ENCODE data around the gene TRIM2.

Gene TRIM2

GRCh38 chr4:153335665-153336064, 131.4 kb downstream of the TRIM2 start:
- no peak for TF ChIP-seq CTCF (IDR thresholded peaks at IDR 0.05)
- Histone ChIP-seq H3K9me3 (no peaks in the 10 kb centered on the region), H3K27me3 (no peaks in the 10 kb centered on the region), H3K4me1 (no peaks in the 10 kb centered on the region), H3K27ac (no peak overlapping the region), H3K4me3 (no peak overlapping the region), H3K36me3 (peaks cover 0 to 13% (median 0%) of the 10 kb centered on the region in 3 donors)
- no peak for DNase-seq
- intact Hi-C loops (cut with DNase I; ENCODE audit: low total_unique reads): loop anchor here (2.0 kb wide), 1 partner anchor 241 kb away; no protein-coding TSS in a partner anchor

GRCh38 chr4:153337686-153338085, 133.4 kb downstream of the TRIM2 start:
- Histone ChIP-seq H3K27ac (no peak overlapping the region), H3K4me3 (no peak overlapping the region), H3K27me3 (no peaks in the 10 kb centered on the region), H3K4me1 (no peaks in the 10 kb centered on the region), H3K36me3 (peaks cover 0 to 13% (median 0%) of the 10 kb centered on the region in 3 donors), H3K9me3 (no peaks in the 10 kb centered on the region)
- no peak for DNase-seq
- TF ChIP-seq CTCF (IDR thresholded peaks at IDR 0.05): no peak
- intact Hi-C loops (cut with DNase I; ENCODE audit: low total_unique reads): loop anchor here (2.0 kb wide), 1 partner anchor 239 kb away; no protein-coding TSS in a partner anchor

- DNase-seq: no peak
- intact Hi-C loops (cut with DNase I; ENCODE audit: low total_unique reads): loop anchor here (5.0 to 10.0 kb wide), 2 partner anchors 121 to 303 kb away; no protein-coding TSS in a partner anchor
- Histone ChIP-seq H3K36me3 (no peaks in the 10 kb centered on the region), H3K27me3 (no peaks in the 10 kb centered on the region), H3K4me1 (peaks cover 0 to 15% (median 0%) of the 10 kb centered on the region in 4 donors), H3K4me3 (no peak overlapping the region), H3K27ac (no peak overlapping the region), H3K9me3 (no peaks in the 10 kb centered on the region)
- TF ChIP-seq CTCF (IDR thresholded peaks at IDR 0.05): no peak
These were observed 137.4 kb downstream of the TRIM2 start for GRCh38 chr4:153341575-153342090.

GRCh38 chr4:153342751-153343552, 138.7 kb downstream of the TRIM2 start:
- intact Hi-C loops (cut with DNase I; ENCODE audit: low total_unique reads): loop anchor here (5.0 to 10.0 kb wide), 2 partner anchors 119 to 302 kb away; no protein-coding TSS in a partner anchor
- TF ChIP-seq CTCF (IDR thresholded peaks at IDR 0.05): no peak
- peaks cover 0 to 28% (median 0%) of the 10 kb centered on the region in 4 donors for H3K4me1 ChIP-seq
- H3K4me3 ChIP-seq: no peak overlapping the region
- DNase-seq: no peak
- H3K9me3 ChIP-seq: no peaks in the 10 kb centered on the region
- H3K27ac ChIP-seq: no peak overlapping the region
- no peaks in the 10 kb centered on the region for H3K36me3 ChIP-seq
- H3K27me3 ChIP-seq: no peaks in the 10 kb centered on the region

GRCh38 chr4:153344131-153345011, 140.1 kb downstream of the TRIM2 start, which contains the start of gene MND1:
MND1 (plus strand) TSS chr4:153344688; CDS start chr4:153344738, 50 bp downstream.
- peak; percentile 83 to 99 for TF ChIP-seq CTCF (IDR thresholded peaks at IDR 0.05)
- Histone ChIP-seq H3K36me3 (no peaks in the 10 kb centered on the region), H3K27ac (peak within 1 kb of the TSS; percentile 50), H3K27me3 (no peaks in the 10 kb centered on the region), H3K4me1 (peaks cover 0 to 30% (median 0%) of the 10 kb centered on the region in 4 donors), H3K9me3 (no peaks in the 10 kb centered on the region), H3K4me3 (peak within 1 kb of the TSS; percentile 77 to 81)
- intact Hi-C loops (cut with DNase I; ENCODE audit: low total_unique reads): loop anchor here (2.0 to 10.0 kb wide), 4 partner anchors 118 to 406 kb away; no protein-coding TSS in a partner anchor
- peak; percentile 81 to 90 for DNase-seq

Measured in tibial artery (tissue), 4 donors.